ENCODE results near the gene CCSER1. TPM values are rescaled to one million over a fixed set of nuclear protein-coding genes. Genes with fewer than 3 reads are reported as not detected.

The CCSER1 gene
- polyA plus RNA-seq, 1 experiment = not detected

DNA sequence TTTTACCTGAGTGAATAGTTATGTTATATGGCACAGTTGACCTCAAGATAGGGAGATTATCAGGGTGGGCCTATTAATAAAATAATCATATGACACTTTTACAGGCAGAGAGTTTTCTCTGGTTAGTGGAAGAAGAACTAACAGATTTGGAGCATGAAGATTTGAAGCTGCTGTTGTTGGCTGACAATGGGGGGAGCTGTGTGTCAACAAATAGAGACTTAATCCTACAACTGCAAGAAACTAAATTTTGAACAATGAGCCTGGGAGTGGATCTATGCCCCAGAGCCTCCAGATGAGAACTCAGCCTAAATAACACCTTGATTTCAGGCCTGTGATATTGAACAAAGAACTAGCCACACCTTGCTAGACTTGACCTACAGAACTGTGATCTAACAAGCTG is 7.2 kb upstream of the CCSER1 start:
- TF ChIP-seq CTCF (IDR thresholded peaks at IDR 0.05; ENCODE audit: insufficient read depth, low read depth, low read length) = no peak
- ChIA-PET CTCF (no interaction called here), POLR2A (no interaction called here)

GRCh38 chr4:90120815-90121214 is 6.4 kb upstream of the CCSER1 start:
- POLR2A ChIA-PET = no interaction called here
- CTCF ChIA-PET = interaction anchor here (0.7 kb wide), 1 partner anchor 22 kb away, joined by 3 read pairs; no protein-coding TSS in a partner anchor

More for the DNA sequence above, 7.2 kb upstream of the CCSER1 start:
- Histone ChIP-seq H3K36me3 (ENCODE audit: control insufficient read depth, insufficient read depth, low read length) (no peaks in the 10 kb centered on the region), H3K27me3 (ENCODE audit: control insufficient read depth, insufficient read depth, low read length) (no peaks in the 10 kb centered on the region), H3K4me3 (ENCODE audit: low read depth, low read length) (no peak overlapping the region)
- no peak for DNase-seq (ENCODE audit: low read depth)

DNA sequence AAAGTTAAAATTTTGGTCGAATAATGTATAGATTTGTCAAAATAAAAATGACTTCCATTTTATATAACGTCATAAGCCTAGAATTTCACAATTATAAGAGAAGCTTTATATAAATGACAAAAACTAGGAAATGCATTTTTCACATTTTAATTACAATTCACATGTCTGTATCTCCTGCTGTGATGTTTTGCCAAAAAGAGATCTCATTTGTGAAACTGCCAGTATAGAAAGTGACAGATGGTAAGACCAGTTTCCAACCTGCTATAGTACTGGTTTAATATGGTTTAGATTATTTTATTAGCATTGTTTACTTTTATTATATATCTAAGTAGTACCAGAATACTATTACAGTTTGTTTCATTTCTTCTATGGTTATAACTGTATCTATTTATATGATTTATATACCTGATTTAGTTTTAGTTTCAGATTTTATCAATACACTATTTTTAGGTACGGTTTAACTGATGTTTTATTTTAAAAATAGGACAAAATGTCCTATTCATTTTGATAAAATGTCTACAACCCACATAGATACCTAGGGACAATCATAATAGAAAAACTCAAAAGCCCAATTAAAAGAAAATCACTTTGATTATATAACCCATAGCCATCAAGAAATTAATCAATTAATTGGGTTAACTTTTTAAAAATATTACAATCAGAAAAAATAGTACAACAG is 5.4 kb upstream of the CCSER1 start:
- H3K27me3 ChIP-seq (ENCODE audit: control insufficient read depth, insufficient read depth, low read length) = peaks cover 2% of the 10 kb centered on the region; the same call in 1 of the 2 replicates
- DNase-seq (ENCODE audit: low read depth) = no peak
- H3K36me3 ChIP-seq (ENCODE audit: control insufficient read depth, insufficient read depth, low read length) = no peaks in the 10 kb centered on the region
- POLR2A ChIA-PET = no interaction called here
- H3K4me3 ChIP-seq (ENCODE audit: low read depth, low read length) = no peak overlapping the region
- CTCF ChIA-PET = no interaction called here
- no peak for TF ChIP-seq CTCF (IDR thresholded peaks at IDR 0.05; ENCODE audit: insufficient read depth, low read depth, low read length)

More at GRCh38 chr4:90120815-90121214, 6.4 kb upstream of the CCSER1 start:
- no peak for DNase-seq (ENCODE audit: low read depth)
- H3K4me3 ChIP-seq (ENCODE audit: low read depth, low read length) = no peak overlapping the region
- H3K27me3 ChIP-seq (ENCODE audit: control insufficient read depth, insufficient read depth, low read length) = no peaks in the 10 kb centered on the region
- TF ChIP-seq CTCF (IDR thresholded peaks at IDR 0.05; ENCODE audit: insufficient read depth, low read depth, low read length) = no peak
- H3K36me3 ChIP-seq (ENCODE audit: control insufficient read depth, insufficient read depth, low read length) = no peaks in the 10 kb centered on the region

GRCh38 chr4:90122355-90122748 is 4.8 kb upstream of the CCSER1 start:
- Histone ChIP-seq H3K36me3 (ENCODE audit: control insufficient read depth, insufficient read depth, low read length) (no peaks in the 10 kb centered on the region), H3K27me3 (ENCODE audit: control insufficient read depth, insufficient read depth, low read length) (peaks cover 4% of the 10 kb centered on the region), H3K4me3 (ENCODE audit: low read depth, low read length) (no peak overlapping the region)
- TF ChIP-seq CTCF (IDR thresholded peaks at IDR 0.05; ENCODE audit: insufficient read depth, low read depth, low read length) = no peak
- no peak for DNase-seq (ENCODE audit: low read depth)
- ChIA-PET CTCF (no interaction called here), POLR2A (no interaction called here)

DNA sequence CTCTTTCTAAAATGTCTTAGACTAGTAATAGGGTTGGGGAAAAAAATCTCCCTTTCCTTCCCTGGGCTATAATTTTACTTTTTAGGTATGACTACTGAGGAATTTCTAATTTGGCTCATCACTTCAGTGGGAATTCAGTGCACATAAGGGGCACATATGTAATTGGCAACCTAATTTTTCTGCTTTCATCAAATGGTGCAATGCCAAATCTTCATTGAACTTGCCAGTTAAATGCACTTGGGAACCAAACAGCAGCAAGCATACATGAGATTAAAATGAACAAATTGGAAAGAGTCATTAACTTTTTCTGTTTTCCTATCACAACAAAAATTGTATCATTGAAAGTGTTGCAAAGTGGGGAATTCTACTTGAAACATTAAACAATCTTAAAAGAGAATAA is 2.9 kb upstream of the CCSER1 start:
- ChIA-PET POLR2A (no interaction called here), CTCF (no interaction called here)
- Histone ChIP-seq H3K36me3 (ENCODE audit: control insufficient read depth, insufficient read depth, low read length) (no peaks in the 10 kb centered on the region), H3K4me3 (ENCODE audit: low read depth, low read length) (no peak overlapping the region), H3K27me3 (ENCODE audit: control insufficient read depth, insufficient read depth, low read length) (peaks cover 4% of the 10 kb centered on the region)
- no peak for DNase-seq (ENCODE audit: low read depth)
- no peak for TF ChIP-seq CTCF (IDR thresholded peaks at IDR 0.05; ENCODE audit: insufficient read depth, low read depth, low read length)

Measured in BJ (cell line).